ENCODE measurements around the gene SMC3. TPM values are rescaled to one million over a fixed set of nuclear protein-coding genes. Genes with fewer than 3 reads are reported as not detected.
A peak's percentile ranks its signal among the peaks of the same experiment; 100 is the strongest.

SMC3 gene
- total and polyA plus RNA-seq, 10 donors: 10.4 to 41.2 (median 33.8) TPM

GRCh38 chr10:110591760-110592159 lies 24.3 kb downstream of the SMC3 start:
- H3K4me3 ChIP-seq: no peak overlapping the region
- intact Hi-C loops (cut with DNase I; ENCODE audit: low total_unique reads): no loop called here
- H3K9me3 ChIP-seq: no peaks in the 10 kb centered on the region
- no peak for DNase-seq
- H3K36me3 ChIP-seq: peaks cover 0 to 100% (median 76%) of the 10 kb centered on the region in 6 donors
- no peak for TF ChIP-seq POLR2A (IDR thresholded peaks at IDR 0.05)
- TF ChIP-seq CTCF (IDR thresholded peaks at IDR 0.05 in 8 of 11, conservative IDR thresholded peaks at IDR 0.05 in 3 of 11): no peak
- TF ChIP-seq POLR2AphosphoS5 (IDR thresholded peaks at IDR 0.05): no peak
- H3K4me1 ChIP-seq: peaks cover 0 to 1% (median 0%) of the 10 kb centered on the region in 6 donors
- no peak overlapping the region for H3K27ac ChIP-seq
- WGBS, 5 donors: 89 to 96% (median 92%) methylated on average over 5 of the region's 5 CpGs
- no peaks in the 10 kb centered on the region for H3K27me3 ChIP-seq (replicated peaks in 1 of 7)

GRCh38 chr10:110597476-110597875 lies 30.0 kb downstream of the SMC3 start:
- 45 to 77% (median 59%) methylated on average over 2 of the region's 2 CpGs for WGBS, 5 donors
- no peak for DNase-seq
- intact Hi-C loops (cut with DNase I; ENCODE audit: low total_unique reads): no loop called here
- TF ChIP-seq CTCF (IDR thresholded peaks at IDR 0.05 in 8 of 11, conservative IDR thresholded peaks at IDR 0.05 in 3 of 11) (no peak), POLR2AphosphoS5 (IDR thresholded peaks at IDR 0.05) (no peak), POLR2A (IDR thresholded peaks at IDR 0.05) (no peak)
- H3K9me3 ChIP-seq: no peaks in the 10 kb centered on the region
- H3K36me3 ChIP-seq: peaks cover 8 to 100% (median 63%) of the 10 kb centered on the region in 6 donors
- no peaks in the 10 kb centered on the region for H3K27me3 ChIP-seq (replicated peaks in 1 of 7)
- H3K4me3 ChIP-seq: no peak overlapping the region
- H3K4me1 ChIP-seq: peaks cover 0 to 10% (median 0%) of the 10 kb centered on the region in 6 donors
- peak overlapping the region in 2 of 8 donors; percentile 37 to 73 for H3K27ac ChIP-seq

GRCh38 chr10:110600487-110601101 lies 33.1 kb downstream of the SMC3 start:
- intact Hi-C loops (cut with DNase I; ENCODE audit: low total_unique reads): no loop called here
- H3K9me3 ChIP-seq: no peaks in the 10 kb centered on the region
- no peak overlapping the region for H3K4me3 ChIP-seq
- H3K27me3 ChIP-seq (replicated peaks in 1 of 7): no peaks in the 10 kb centered on the region
- TF ChIP-seq POLR2AphosphoS5 (IDR thresholded peaks at IDR 0.05) (no peak), CTCF (IDR thresholded peaks at IDR 0.05 in 8 of 11, conservative IDR thresholded peaks at IDR 0.05 in 3 of 11) (peak in 7 of 11 experiments; percentile 35 to 64 (median 49))
- H3K27ac ChIP-seq: no peak overlapping the region
- peaks cover 0 to 10% (median 0%) of the 10 kb centered on the region in 6 donors for H3K4me1 ChIP-seq
- H3K36me3 ChIP-seq: peaks cover 11 to 100% (median 69%) of the 10 kb centered on the region in 6 donors
- DNase-seq: no peak
- WGBS, 5 donors: 66 to 91% (median 81%) methylated on average over 2 of the region's 2 CpGs

- intact Hi-C loops (cut with DNase I; ENCODE audit: low total_unique reads): no loop called here
- Histone ChIP-seq H3K27me3 (replicated peaks in 1 of 7) (no peaks in the 10 kb centered on the region), H3K9me3 (no peaks in the 10 kb centered on the region), H3K4me1 (peaks cover 0 to 10% (median 0%) of the 10 kb centered on the region in 6 donors), H3K36me3 (peaks cover 11 to 100% (median 77%) of the 10 kb centered on the region in 6 donors), H3K27ac (no peak overlapping the region), H3K4me3 (no peak overlapping the region)
- 92 to 96% (median 92%) methylated on average over 4 of the region's 4 CpGs for WGBS, 5 donors
- TF ChIP-seq POLR2AphosphoS5 (IDR thresholded peaks at IDR 0.05) (no peak), CTCF (IDR thresholded peaks at IDR 0.05 in 8 of 11, conservative IDR thresholded peaks at IDR 0.05 in 3 of 11) (no peak), POLR2A (IDR thresholded peaks at IDR 0.05) (no peak)
- no peak for DNase-seq
These were observed 34.1 kb downstream of the SMC3 start for GRCh38 chr10:110601581-110601980.

Measured in spleen (tissue), 11 donors.